Right atrium auricular region (tissue), 2 donors: ENCODE data around the gene KLF13. TPM values are rescaled to one million over a fixed set of nuclear protein-coding genes. Genes with fewer than 3 reads are reported as not detected.
A peak's percentile ranks its signal among the peaks of the same experiment; 100 is the strongest.

Experiments
- DNase-seq: peaks from one replicate; pipeline ENCODE4 v3.0.0-alpha.2; 2019; ENCODE audit warnings: low spot score
- H3K27ac ChIP-seq, 2 donors: fragments of 200-600 bp; sonication (generic); 1 replicate in 1 of 2; 2 replicates in 1 of 2; pipeline ENCODE4 v1.5.1; 2016 to 2019
- H3K27me3 ChIP-seq, 2 donors: fragments of 200-600 bp; sonication (generic); one replicate each; pipeline versions ENCODE4 v1.5.1 to v1.6.0; 2017 to 2019
- H3K36me3 ChIP-seq: fragments of 200-600 bp; sonication (generic); one replicate; pipeline ENCODE4 v1.5.1; 2016
- H3K4me1 ChIP-seq, 2 donors: fragments of 200-600 bp; sonication (generic); one replicate each; pipeline versions ENCODE4 v1.5.1 to v1.6.0; 2017 to 2019
- H3K4me3 ChIP-seq, 2 donors: fragments of 200-600 bp; sonication (generic); 1 replicate in 1 of 2; 2 replicates in 1 of 2; pipeline ENCODE4 v1.5.1; 2017 to 2019; ENCODE audit warnings: mild to moderate bottlenecking in 1 of 2, moderate library complexity in 1 of 2
- H3K9me3 ChIP-seq, 2 donors: fragments of 200-600 bp; sonication (generic); one replicate each; pipeline ENCODE4 v1.5.1; 2019
- CTCF ChIP-seq, 2 donors: fragments of 200-600 bp; sonication (generic); IDR thresholded peaks; one replicate each; pipeline ENCODE4 v1.5.1; 2019; ENCODE audit warnings: antibody characterized with exemption in 2 of 2
- total RNA-seq, 2 donors: library from RNA; depleted of rRNA; stranded (reverse); fragments of >200 nt; gene quantifications; one replicate each; pipeline ENCODE4 v1.1.0, GENCODE V29; 2016

The KLF13 gene
- total RNA-seq, 2 donors from 2014 or later = 52.8 to 54.6 TPM

DNA sequence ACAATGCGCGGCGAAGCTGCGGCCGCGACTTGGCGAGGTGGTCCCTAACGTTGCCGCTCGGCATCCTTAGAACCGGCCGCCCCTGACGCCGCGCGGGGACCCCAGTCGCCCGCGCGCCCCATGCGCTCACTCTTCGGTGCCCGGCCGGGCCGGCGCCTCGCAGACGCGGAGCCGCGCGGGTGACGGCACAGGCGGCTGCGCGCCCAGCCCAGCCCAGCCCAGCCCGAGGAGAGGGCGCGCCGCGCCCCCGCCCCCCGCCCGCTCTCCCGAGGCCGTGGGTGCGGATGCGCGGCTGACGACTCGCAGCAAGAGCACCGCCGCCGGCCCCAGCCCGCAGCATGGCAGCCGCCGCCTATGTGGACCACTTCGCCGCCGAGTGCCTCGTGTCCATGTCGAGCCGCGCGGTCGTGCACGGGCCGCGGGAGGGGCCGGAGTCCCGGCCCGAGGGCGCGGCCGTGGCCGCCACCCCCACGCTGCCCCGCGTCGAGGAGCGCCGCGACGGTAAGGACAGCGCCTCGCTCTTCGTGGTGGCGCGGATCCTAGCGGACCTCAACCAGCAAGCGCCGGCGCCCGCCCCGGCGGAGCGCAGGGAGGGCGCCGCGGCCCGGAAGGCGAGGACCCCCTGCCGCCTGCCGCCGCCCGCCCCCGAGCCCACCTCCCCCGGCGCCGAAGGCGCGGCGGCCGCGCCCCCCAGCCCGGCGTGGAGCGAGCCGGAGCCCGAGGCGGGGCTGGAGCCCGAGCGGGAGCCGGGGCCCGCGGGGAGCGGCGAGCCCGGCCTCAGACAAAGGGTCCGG is 437 bp downstream of the KLF13 start:
- no peak for DNase-seq
- TF ChIP-seq CTCF (IDR thresholded peaks at IDR 0.05) = no peak
- peak overlapping the region; percentile 88 to 91 for H3K4me3 ChIP-seq
- no peaks in the 10 kb centered on the region for H3K9me3 ChIP-seq
- H3K27me3 ChIP-seq = no peaks in the 10 kb centered on the region
- peaks cover 0 to 58% of the 10 kb centered on the region in 2 donors for H3K4me1 ChIP-seq
- no peaks in the 10 kb centered on the region for H3K36me3 ChIP-seq
- peak overlapping the region; percentile 99 to 100 for H3K27ac ChIP-seq

- no peaks in the 10 kb centered on the region for H3K9me3 ChIP-seq
- no peaks in the 10 kb centered on the region for H3K36me3 ChIP-seq
- DNase-seq = no peak
- no peaks in the 10 kb centered on the region for H3K27me3 ChIP-seq
- H3K27ac ChIP-seq = peak overlapping the region; percentile 99 to 100
- H3K4me3 ChIP-seq = peak overlapping the region; percentile 88 to 91
- TF ChIP-seq CTCF (IDR thresholded peaks at IDR 0.05) = no peak
- peaks cover 0 to 66% of the 10 kb centered on the region in 2 donors for H3K4me1 ChIP-seq
Measured at GRCh38 chr15:31327669-31328427, 1.2 kb downstream of the KLF13 start.

DNA sequence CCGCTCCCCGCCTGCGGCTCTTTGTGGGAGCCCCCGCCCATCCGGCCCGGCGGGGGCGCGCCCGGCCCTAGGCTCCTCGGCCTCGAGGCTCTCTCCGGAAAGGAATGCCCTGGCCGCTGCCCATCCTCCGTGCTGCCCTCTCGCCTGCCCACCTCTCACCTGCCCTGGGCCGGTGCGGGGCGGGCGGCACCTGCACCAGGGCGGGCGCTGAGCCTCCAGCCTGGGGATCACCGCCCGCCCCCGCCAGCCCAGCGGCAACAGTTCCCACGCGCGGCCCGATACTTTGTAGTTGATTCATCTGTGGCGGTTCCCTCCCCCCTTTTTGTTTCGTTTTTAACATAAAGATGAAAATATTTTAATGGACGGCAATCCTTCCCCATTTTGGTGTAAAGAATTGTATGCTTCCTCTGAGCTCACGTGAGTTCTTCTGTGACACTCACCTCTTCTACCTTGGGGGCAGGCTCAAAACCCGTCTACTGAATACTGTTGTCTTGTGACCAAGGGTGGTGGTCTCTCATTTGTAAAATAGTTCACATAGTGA is 1.9 kb downstream of the KLF13 start:
- DNase-seq = no peak
- Histone ChIP-seq H3K9me3 (no peaks in the 10 kb centered on the region), H3K4me3 (peak overlapping the region; percentile 88 to 91), H3K27ac (peak overlapping the region; percentile 99 to 100), H3K4me1 (peaks cover 0 to 71% of the 10 kb centered on the region in 2 donors), H3K36me3 (no peaks in the 10 kb centered on the region), H3K27me3 (no peaks in the 10 kb centered on the region)
- TF ChIP-seq CTCF (IDR thresholded peaks at IDR 0.05) = no peak

DNA sequence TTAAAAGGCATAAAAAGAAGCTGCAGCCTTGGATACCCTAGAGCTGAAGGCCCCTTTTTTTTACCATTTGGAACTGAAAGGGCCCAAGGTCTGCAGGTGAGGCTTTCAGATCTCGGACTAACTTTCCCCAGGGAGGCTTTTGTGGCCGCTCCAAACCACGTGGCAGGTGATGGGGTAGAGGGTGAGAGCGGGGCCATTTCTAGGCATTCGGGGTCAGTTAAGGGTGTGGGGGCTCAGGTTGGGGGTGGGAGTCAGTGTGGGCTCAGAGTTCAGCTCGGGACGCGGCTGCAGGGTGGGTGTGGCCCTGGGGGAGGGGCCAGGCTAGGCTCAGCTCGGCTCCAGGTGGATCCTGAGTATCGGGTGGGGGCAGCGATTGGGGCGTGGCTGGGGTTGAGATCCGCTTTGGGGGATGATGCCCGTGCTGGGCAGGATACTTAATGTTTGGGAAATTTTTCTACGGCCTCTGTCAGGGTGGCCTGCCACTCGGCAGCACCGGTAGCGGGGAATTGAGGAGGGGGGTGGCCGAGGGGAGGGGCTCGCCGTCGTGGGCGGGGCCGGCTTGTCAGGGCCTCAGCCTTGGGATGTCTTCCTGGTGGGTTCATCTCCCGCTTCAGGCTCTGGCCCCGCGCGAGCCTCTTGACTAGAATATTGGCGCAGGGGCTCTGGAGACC is 2.5 kb downstream of the KLF13 start:
- no peak for DNase-seq
- Histone ChIP-seq H3K4me3 (peak overlapping the region; percentile 88 to 91), H3K27me3 (no peaks in the 10 kb centered on the region), H3K27ac (peak overlapping the region; percentile 99 to 100), H3K9me3 (no peaks in the 10 kb centered on the region), H3K4me1 (peaks cover 0 to 71% of the 10 kb centered on the region in 2 donors), H3K36me3 (no peaks in the 10 kb centered on the region)
- no peak for TF ChIP-seq CTCF (IDR thresholded peaks at IDR 0.05)

DNA sequence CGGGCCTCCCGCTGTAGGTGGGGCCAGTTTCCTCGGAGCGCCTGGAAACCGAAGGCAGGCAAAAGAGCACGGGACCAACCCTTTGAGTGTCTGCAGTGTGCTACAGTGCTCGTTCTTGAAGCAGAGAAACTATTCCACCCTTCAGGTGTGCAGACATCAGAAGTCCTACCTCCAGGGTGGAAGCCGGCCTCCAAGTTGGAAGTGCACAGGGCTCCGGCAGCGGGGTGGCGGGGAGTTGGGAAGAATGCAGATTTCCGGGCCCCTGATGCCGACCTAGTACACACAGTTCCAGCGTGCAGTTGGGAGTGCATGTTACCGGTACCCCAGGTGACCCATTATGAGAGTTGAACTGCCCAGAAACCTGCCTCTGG is 3.0 kb downstream of the KLF13 start:
- no peak for TF ChIP-seq CTCF (IDR thresholded peaks at IDR 0.05)
- no peak for DNase-seq
- Histone ChIP-seq H3K9me3 (no peaks in the 10 kb centered on the region), H3K4me1 (peaks cover 0 to 71% of the 10 kb centered on the region in 2 donors), H3K4me3 (peak overlapping the region; percentile 88 to 91), H3K27me3 (no peaks in the 10 kb centered on the region), H3K27ac (peak overlapping the region; percentile 99 to 100), H3K36me3 (no peaks in the 10 kb centered on the region)
